Coronary artery (tissue), 2 donors: ENCODE data around the gene TMOD1.

Source experiments
- DNase-seq: peaks from one replicate; pipeline ENCODE4 v3.0.0-alpha.2; 2017; ENCODE audit warnings: low spot score
- H3K27ac ChIP-seq, 2 donors: fragments of 200-600 bp; sonication (generic); one replicate each; pipeline ENCODE4 v1.5.1; 2016 to 2019
- H3K4me3 ChIP-seq: fragments of 200-600 bp; sonication (generic); 2 replicates; pipeline ENCODE4 v1.5.1; 2016; ENCODE audit warnings: mild to moderate bottlenecking, moderate library complexity
- TF ChIP-seq, protein P1 (sequence below): fragments of 200-600 bp; sonication (generic); IDR thresholded peaks from one replicate; pipeline ENCODE4 v1.5.1; 2019; ENCODE audit warnings: antibody characterized with exemption

TMOD1 gene

DNA sequence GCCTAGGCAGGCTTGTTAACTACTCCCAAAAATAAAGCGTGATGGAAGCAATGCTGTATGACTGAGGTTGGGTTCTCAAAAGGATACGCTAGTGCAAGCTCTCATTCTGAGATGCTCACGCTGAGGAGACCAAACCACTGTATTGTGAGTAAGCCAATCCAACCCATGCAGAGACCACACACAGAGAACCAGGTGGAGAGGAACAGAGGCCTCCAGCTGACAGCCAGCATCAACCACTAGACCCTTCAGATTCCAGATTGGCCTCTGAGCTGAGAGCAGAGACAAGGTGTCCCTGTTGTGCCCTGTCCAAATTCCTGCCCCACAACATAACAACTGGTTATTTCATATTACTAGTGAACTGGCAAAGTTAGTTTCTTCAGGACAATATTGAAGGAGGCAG, 127.2 kb downstream of the TMOD1 start:
- H3K27ac ChIP-seq: no peak overlapping the region
- H3K4me3 ChIP-seq: no peak overlapping the region
- TF ChIP-seq, protein P1, sequence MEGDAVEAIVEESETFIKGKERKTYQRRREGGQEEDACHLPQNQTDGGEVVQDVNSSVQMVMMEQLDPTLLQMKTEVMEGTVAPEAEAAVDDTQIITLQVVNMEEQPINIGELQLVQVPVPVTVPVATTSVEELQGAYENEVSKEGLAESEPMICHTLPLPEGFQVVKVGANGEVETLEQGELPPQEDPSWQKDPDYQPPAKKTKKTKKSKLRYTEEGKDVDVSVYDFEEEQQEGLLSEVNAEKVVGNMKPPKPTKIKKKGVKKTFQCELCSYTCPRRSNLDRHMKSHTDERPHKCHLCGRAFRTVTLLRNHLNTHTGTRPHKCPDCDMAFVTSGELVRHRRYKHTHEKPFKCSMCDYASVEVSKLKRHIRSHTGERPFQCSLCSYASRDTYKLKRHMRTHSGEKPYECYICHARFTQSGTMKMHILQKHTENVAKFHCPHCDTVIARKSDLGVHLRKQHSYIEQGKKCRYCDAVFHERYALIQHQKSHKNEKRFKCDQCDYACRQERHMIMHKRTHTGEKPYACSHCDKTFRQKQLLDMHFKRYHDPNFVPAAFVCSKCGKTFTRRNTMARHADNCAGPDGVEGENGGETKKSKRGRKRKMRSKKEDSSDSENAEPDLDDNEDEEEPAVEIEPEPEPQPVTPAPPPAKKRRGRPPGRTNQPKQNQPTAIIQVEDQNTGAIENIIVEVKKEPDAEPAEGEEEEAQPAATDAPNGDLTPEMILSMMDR: no peak
- DNase-seq: no peak

DNA sequence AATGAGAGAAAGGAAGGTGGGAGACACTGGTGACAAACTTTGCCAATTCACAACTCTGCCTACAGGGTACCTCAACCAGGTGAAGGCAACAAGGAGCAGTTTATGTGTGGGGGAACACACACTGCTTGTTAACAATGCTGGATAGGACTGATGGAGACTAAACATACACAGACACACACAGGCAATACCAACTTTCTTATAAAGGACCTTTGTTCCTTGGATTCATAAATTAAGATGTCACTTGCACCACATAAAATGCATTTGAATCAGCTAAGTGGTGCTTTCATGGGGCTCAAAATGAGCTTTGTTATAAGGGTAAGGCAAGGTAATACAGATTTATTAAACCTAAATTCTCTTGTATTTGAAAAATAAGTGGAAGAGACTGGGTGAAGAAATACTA, 127.7 kb downstream of the TMOD1 start:
- H3K27ac ChIP-seq: no peak overlapping the region
- TF ChIP-seq, protein P1: no peak
- DNase-seq: no peak
- no peak overlapping the region for H3K4me3 ChIP-seq

DNA sequence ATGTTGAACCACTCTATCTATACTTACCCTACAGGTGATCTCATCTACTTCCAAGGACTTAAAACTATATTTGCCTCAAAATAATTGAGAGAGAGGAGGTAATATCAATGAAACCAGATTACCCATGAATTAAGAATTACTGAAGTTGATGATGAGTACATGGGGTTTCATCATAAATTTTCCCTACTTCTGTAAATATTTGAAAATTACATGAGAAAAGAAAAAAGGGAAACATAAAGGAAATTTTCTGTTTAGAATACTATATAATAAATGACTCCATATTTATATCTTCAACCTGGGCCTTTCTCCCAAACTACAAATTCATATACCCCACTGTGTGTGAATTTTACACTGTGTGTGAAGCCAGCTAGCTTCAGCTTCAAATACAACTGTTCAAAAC, 129.1 kb downstream of the TMOD1 start:
- no peak overlapping the region for H3K27ac ChIP-seq
- TF ChIP-seq, protein P1: no peak
- H3K4me3 ChIP-seq: no peak overlapping the region
- DNase-seq: no peak

DNA sequence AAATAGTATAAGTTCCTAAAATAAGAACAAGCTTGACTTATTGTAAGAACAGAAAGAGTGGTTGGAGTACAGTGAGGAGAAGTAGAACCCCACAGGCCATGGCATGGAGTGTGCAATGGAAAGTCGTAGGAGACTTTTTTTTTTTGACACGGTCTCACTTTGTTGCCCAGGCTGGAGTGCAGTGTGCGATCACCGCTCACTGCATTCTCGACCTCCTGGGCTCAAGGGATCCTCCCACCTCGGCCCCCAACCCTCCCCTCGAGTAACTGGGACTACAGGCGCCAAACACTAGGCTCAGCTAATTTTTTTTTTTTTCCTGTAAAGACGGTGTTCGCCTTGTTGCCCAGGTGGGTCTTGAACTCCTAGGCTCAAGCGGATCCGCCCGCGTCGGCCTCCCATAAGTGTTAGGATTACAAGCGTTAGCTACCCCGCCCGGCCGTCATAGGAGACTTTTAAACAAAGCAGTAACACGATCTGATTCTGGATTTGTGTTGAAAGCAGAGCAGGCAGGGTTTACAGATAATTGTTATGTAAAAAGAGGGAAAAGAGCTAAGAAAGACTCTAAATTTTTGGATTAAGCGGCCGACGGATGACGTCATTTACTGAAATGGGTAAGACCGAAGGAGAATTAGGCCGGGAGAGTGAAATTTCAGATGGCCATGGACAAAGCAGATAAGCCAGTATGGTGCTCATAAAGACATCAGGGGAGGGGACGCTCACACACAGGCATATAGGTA, 130.9 kb downstream of the TMOD1 start:
- Histone ChIP-seq H3K4me3 (peak overlapping the region; percentile 89), H3K27ac (peak overlapping the region; percentile 94 to 96)
- peak; percentile 79 for DNase-seq
- TF ChIP-seq, protein P1: no peak

DNA sequence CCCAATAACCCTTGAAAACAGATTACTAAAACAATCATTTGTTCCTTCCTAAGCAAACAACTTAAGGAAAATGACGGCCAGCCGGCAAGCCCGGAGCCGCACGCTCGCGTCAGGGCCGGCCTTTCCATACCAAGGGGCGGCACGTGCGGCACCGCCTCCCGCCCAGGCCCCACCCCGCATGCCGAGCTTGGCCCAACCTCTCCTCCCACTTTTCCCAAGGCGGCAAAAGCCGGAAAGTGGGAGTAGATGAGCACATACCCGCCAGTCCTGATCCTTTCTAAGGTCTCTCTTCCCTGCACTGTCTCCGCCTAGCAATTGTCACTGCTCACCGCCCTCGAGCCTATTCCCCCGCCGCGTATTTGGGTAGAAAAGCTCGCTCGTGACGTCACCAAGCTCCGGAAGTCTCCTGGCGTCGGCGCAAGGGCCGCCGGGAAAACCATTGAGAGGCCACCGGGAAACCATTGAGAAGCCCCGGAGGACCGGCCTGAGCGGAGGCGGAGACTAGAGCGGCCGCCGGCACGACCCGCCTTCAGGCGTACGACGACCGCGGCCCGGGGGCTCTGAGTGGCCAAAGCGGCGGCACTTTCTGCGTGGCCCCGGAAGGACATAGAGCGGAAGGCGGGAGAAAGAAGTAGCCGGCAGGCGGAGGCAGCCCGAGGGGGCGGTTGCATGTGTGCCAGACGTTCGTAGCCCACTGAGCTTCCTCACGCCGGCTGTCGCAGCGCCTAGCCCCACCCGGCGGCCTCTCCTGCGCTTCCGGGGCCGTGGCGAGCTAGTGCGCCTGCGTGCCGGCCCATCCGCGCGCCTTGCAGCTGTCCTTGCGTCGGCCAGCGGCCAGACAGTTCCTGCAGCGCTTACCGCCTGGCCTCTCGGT, 131.8 kb downstream of the TMOD1 start, which contains the start of the genes NCBP1 and TSTD2:
Gene NCBP1 (plus strand): TSS at position 837 of the 874 bp plus-strand sequence. CDS start 61 bp downstream, outside the sequence.
Gene TSTD2 (minus strand): TSS at position 384 of the 874 bp plus-strand sequence. CDS start 5,806 bp downstream, outside the sequence.
- peak; percentile 98 for DNase-seq
- TF ChIP-seq, protein P1: no peak
- Histone ChIP-seq H3K27ac (peak within 1 kb of the TSS; percentile 94 to 96), H3K4me3 (peak within 1 kb of the TSS; percentile 89)

DNA sequence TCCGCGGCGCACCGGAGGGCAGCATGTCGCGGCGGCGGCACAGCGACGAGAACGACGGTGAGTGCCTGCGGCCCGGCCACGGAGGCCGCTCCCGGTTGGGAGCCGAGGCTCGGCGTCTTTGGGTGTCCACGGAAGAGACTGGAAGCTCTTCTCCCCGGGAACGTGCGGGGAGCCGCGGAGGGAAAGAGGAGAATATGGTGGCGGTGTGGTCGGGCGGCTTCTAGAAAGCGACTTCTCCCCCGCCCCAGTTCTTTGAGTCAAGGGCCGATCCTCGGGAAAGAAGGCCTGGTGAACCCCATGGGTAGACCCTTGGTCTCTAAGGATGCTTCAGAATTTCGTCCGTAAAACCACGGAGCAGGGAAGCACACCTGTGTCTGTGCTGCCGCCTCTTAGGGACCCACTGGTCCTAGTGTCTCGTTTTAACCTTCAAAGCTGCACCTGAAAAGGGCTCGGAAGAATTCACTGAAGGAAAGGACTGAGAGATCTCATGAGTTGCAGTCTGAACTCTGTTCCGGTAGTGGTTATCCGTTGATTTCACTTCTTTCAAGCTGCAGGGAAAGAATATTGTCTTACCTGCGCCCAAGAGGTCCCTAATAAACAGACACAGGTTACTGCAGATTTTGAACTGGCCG, 132.5 kb downstream of the TMOD1 start:
- peak overlapping the region; percentile 89 for H3K4me3 ChIP-seq
- H3K27ac ChIP-seq: peak overlapping the region; percentile 94 to 96
- TF ChIP-seq, protein P1: no peak
- DNase-seq: no peak
